Type B pancreatic cell (in vitro differentiated cells): ENCODE data around the gene EHBP1L1. TPM values are rescaled to one million over a fixed set of nuclear protein-coding genes. Genes with fewer than 3 reads are reported as not detected.

Source experiments
- DNase-seq: peaks from one replicate; pipeline ENCODE4 v3.0.0; 2021; ENCODE audit warnings: mixed read lengths; ENCODE audit not compliant: unreplicated experiment; ENCODE audit errors: extremely low spot score
- H3K27ac Mint-ChIP-seq: 2 replicates; pipeline ENCODE4 v1.8.0; 2021; ENCODE audit warnings: mild to moderate bottlenecking, mixed read lengths
- H3K27me3 Mint-ChIP-seq: 2 replicates; pipeline ENCODE4 v1.8.0; 2021; ENCODE audit warnings: mixed read lengths
- H3K36me3 Mint-ChIP-seq: 2 replicates; pipeline ENCODE4 v1.8.0; 2021; ENCODE audit warnings: mixed read lengths
- H3K4me1 Mint-ChIP-seq: one replicate; pipeline ENCODE4 v1.8.0; 2021; ENCODE audit warnings: mixed read lengths; ENCODE audit not compliant: unreplicated experiment
- H3K4me3 Mint-ChIP-seq: 2 replicates; pipeline ENCODE4 v1.8.0; 2021; ENCODE audit warnings: mild to moderate bottlenecking, mixed read lengths
- H3K9me3 Mint-ChIP-seq: 2 replicates; pipeline ENCODE4 v1.8.0; 2021; ENCODE audit warnings: mixed read lengths
- total RNA-seq: library from RNA; stranded (reverse); gene quantifications from 2 replicates; pipeline ENCODE4 v1.2.1, GENCODE V29; 2021; ENCODE audit warnings: low replicate concordance
- TF ChIP-seq, protein P1 (sequence below): fragments of 200-600 bp; sonication (generic); conservative IDR thresholded peaks from 2 replicates; pipeline ENCODE4 v1.5.0; 2021; ENCODE audit warnings: antibody characterized with exemption, mild to moderate bottlenecking

The EHBP1L1 gene
- total RNA-seq, 1 donor from 2014 or later: 14.7 TPM

DNA sequence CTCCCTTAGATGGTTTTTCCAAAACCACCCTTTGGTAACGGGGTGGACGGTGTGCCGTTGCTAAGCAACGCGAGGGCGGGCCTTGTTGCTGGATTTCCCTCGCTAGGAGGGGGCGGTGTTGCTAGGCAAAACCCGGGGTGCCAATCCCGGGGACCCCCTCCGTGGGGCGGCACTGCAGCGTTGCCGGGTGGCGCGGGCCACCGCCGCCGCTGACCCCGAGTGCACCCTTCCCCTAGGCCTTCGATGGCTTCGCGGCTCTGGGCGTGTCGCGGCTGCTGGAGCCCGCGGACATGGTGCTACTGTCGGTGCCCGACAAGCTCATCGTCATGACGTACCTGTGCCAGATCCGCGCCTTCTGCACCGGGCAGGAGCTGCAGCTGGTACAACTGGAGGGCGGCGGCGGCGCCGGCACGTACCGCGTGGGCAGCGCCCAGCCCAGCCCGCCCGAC is 8.9 kb downstream of the EHBP1L1 start:
- Mint-ChIP-seq H3K4me1 (peaks cover 13% of the 10 kb centered on the region), H3K9me3 (no peaks in the 10 kb centered on the region), H3K27me3 (peaks cover 25% of the 10 kb centered on the region), H3K36me3 (no peaks in the 10 kb centered on the region), H3K27ac (no peak overlapping the region), H3K4me3 (no peak overlapping the region)
- no peak for DNase-seq
- TF ChIP-seq, protein P1, sequence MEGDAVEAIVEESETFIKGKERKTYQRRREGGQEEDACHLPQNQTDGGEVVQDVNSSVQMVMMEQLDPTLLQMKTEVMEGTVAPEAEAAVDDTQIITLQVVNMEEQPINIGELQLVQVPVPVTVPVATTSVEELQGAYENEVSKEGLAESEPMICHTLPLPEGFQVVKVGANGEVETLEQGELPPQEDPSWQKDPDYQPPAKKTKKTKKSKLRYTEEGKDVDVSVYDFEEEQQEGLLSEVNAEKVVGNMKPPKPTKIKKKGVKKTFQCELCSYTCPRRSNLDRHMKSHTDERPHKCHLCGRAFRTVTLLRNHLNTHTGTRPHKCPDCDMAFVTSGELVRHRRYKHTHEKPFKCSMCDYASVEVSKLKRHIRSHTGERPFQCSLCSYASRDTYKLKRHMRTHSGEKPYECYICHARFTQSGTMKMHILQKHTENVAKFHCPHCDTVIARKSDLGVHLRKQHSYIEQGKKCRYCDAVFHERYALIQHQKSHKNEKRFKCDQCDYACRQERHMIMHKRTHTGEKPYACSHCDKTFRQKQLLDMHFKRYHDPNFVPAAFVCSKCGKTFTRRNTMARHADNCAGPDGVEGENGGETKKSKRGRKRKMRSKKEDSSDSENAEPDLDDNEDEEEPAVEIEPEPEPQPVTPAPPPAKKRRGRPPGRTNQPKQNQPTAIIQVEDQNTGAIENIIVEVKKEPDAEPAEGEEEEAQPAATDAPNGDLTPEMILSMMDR: no peak

DNA sequence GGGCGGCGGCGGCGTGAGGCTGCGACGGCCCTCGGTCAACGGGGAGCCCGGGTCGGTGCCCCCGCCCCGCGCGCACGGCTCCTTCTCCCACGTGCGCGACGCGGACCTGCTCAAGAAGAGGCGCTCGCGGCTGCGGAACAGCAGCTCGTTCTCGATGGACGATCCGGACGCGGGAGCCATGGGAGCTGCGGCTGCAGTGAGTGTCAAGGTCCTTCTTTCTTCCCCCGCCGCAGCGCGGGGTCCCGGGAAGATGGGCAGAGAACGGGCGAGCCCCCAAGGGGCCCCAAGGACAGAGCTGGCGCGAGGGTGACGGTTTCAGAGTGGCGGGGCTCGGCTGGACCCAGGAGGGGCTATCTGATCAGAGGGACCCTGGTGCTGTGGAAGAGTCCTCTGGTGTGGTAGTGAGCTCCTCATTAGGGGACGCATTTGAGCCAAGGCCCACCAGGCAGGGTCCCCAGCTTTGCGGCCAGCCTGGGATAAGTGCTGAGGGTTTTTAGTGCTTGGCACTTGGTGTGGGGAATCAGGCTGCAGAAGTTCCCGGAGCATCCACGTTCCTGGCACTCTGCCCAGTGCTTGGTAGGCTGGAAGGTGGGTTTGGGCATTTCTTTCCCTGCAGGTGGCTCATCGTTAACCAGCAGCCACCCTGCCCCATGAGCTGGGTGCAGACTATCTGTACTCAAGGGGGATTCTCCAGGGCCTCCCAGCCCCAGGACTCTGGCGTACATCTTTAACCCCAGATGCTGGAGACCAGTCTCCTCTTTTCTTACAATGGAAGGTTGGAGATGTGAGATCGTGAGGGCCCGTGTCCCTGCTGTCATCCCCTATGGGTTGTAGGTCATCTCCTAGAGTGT is 9.8 kb downstream of the EHBP1L1 start:
- Mint-ChIP-seq H3K27ac (no peak overlapping the region), H3K4me1 (peaks cover 13% of the 10 kb centered on the region), H3K4me3 (no peak overlapping the region), H3K9me3 (no peaks in the 10 kb centered on the region), H3K36me3 (no peaks in the 10 kb centered on the region), H3K27me3 (peaks cover 29% of the 10 kb centered on the region)
- TF ChIP-seq, protein P1: no peak
- no peak for DNase-seq

DNA sequence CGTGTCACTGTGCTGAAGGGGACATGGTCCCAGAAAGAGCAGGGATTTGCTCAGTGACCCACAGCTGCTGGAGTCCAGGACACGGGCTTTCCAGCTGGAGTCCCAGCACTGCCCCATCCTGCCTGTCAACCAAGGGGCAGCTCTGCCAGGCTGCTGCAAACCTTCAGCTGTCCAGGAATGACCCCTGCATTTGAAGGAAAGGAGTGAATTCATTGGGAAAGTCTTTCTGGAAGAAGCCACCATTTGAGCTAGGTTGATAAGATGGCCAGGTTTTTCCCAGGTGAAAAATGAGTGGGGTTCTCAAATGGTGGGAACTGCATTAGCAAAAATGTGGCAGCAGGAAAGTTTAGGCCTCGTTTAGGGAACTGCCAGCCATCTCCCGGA is 10.4 kb downstream of the EHBP1L1 start:
- Mint-ChIP-seq H3K27me3 (peaks cover 31% of the 10 kb centered on the region), H3K27ac (no peak overlapping the region), H3K36me3 (no peaks in the 10 kb centered on the region), H3K4me3 (no peak overlapping the region), H3K9me3 (no peaks in the 10 kb centered on the region), H3K4me1 (peaks cover 15% of the 10 kb centered on the region)
- TF ChIP-seq, protein P1: no peak
- no peak for DNase-seq

DNA sequence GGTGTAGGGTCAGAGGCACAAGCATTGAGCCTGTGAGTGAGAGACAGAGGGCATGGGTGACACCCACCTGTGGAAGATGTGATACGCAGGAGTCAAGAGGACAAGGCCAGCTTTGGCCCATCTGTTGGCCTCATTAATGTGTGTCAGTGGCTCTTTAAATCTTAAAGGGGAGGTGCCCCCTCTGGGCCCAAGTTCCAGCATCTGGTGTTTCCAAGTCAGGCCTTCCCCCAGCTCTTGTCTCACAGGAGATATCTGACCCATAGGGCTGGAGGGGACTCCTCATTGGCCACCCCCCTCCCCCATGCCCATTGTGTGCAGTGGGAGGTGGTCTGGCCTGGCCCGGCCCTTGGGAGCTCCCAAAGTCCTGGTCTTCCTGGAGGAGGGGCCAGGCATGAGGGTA is 10.8 kb downstream of the EHBP1L1 start:
- Mint-ChIP-seq H3K36me3 (no peaks in the 10 kb centered on the region), H3K27ac (no peak overlapping the region), H3K4me3 (no peak overlapping the region), H3K27me3 (peaks cover 33% of the 10 kb centered on the region), H3K4me1 (peaks cover 17% of the 10 kb centered on the region), H3K9me3 (no peaks in the 10 kb centered on the region)
- TF ChIP-seq, protein P1: no peak
- no peak for DNase-seq

DNA sequence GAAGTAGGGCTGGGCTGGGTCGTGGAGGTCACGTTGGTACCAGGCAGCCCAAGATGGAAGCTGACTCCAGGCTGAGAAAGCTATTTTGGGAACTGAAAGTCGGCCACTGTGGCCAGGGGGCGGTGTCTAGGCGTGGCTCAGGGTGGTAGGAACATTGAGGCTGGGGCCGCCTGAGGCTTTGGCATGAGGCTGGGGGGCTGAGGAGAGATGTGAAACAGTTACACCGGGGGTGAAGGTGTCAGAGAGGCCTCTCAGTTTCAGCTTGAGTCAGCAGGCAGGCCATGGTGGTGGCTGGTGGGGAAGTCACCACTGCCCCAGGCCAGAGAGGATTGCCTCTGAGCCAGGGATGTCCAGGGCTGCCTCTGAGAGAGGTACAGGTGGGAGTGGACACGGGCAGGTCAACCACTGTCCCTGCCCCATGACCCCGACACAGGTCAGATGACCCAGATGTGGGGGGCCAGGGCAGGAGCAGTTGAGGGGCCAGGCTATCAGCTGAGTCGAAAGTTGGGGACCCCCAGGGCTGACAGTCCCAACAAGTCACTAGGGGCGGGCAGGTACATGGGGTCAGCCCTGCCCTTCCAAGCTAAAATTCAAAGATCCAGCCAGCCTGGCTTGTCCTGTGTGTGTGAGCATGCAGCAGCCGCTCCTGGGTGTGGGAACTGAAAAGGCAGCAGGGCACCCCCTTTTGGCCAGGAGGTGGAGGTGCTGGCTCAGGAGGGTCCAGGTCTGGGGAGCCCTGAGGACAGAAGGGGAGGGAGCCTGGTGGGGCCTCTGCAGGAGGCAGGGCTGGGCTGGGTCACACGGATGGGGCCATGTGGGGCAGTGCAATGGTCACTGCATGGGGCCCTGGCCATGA is 12.6 kb downstream of the EHBP1L1 start:
- peak; percentile 68 for DNase-seq
- Mint-ChIP-seq H3K4me3 (no peak overlapping the region), H3K36me3 (no peaks in the 10 kb centered on the region), H3K4me1 (peaks cover 17% of the 10 kb centered on the region), H3K27ac (no peak overlapping the region), H3K9me3 (no peaks in the 10 kb centered on the region), H3K27me3 (peaks cover 23% of the 10 kb centered on the region)
- TF ChIP-seq, protein P1: peak; percentile 68
